ENCODE data around the gene PRMT3. TPM values are rescaled to one million over a fixed set of nuclear protein-coding genes. Genes with fewer than 3 reads are reported as not detected.

PRMT3 gene
- total RNA-seq, 1 experiment from 2014 or later = 24.0 TPM

DNA sequence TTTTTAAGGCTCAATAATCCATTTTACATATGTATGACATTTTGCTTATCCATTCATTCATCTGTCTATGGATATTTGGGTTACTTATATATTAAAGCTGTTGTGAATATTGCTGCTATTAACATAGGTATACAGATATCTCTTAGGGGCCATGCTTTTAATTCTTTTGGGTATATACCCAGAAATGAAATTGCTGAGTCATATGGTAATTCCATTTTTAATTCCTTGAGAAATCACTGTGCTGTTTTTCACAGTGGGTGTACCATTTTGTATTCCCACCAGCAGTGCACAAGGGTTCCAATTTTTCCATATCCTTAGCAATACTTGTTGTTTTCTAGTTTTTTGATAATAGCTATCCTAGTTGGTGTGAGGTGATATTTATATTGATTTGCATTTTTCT, 19.0 kb downstream of the PRMT3 start:
- no peak overlapping the region for H3K27ac Mint-ChIP-seq (ENCODE audit: unreplicated experiment)
- CTCF ChIA-PET = no interaction called here
- peaks cover 5% of the 10 kb centered on the region for H3K36me3 Mint-ChIP-seq (ENCODE audit: insufficient read depth, unreplicated experiment)
- H3K4me3 Mint-ChIP-seq (ENCODE audit: low read depth, unreplicated experiment) = no peak overlapping the region
- intact Hi-C loops (cut with micrococcal nuclease; ENCODE audit: unreplicated experiment) = no loop called here
- no peak for DNase-seq
- no peaks in the 10 kb centered on the region for H3K9me3 Mint-ChIP-seq (ENCODE audit: low read depth, unreplicated experiment)
- TF ChIP-seq, protein P1, sequence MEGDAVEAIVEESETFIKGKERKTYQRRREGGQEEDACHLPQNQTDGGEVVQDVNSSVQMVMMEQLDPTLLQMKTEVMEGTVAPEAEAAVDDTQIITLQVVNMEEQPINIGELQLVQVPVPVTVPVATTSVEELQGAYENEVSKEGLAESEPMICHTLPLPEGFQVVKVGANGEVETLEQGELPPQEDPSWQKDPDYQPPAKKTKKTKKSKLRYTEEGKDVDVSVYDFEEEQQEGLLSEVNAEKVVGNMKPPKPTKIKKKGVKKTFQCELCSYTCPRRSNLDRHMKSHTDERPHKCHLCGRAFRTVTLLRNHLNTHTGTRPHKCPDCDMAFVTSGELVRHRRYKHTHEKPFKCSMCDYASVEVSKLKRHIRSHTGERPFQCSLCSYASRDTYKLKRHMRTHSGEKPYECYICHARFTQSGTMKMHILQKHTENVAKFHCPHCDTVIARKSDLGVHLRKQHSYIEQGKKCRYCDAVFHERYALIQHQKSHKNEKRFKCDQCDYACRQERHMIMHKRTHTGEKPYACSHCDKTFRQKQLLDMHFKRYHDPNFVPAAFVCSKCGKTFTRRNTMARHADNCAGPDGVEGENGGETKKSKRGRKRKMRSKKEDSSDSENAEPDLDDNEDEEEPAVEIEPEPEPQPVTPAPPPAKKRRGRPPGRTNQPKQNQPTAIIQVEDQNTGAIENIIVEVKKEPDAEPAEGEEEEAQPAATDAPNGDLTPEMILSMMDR (IDR thresholded peaks at IDR 0.05; ENCODE audit: unreplicated experiment) = no peak
- H3K4me1 Mint-ChIP-seq (ENCODE audit: low read depth, unreplicated experiment) = no peaks in the 10 kb centered on the region
- H3K27me3 Mint-ChIP-seq (ENCODE audit: unreplicated experiment) = no peaks in the 10 kb centered on the region
- BruUV-seq (replicated peaks) = no TSS peak

GRCh38 chr11:20407344-20407743, 19.8 kb downstream of the PRMT3 start:
- CTCF ChIA-PET = no interaction called here
- DNase-seq = no peak
- intact Hi-C loops (cut with micrococcal nuclease; ENCODE audit: unreplicated experiment) = no loop called here
- H3K27ac Mint-ChIP-seq (ENCODE audit: unreplicated experiment) = no peak overlapping the region
- peaks cover under 1% of the 10 kb centered on the region for H3K36me3 Mint-ChIP-seq (ENCODE audit: insufficient read depth, unreplicated experiment)
- H3K9me3 Mint-ChIP-seq (ENCODE audit: low read depth, unreplicated experiment) = no peaks in the 10 kb centered on the region
- no peak overlapping the region for H3K4me3 Mint-ChIP-seq (ENCODE audit: low read depth, unreplicated experiment)
- TF ChIP-seq, protein P1 (IDR thresholded peaks at IDR 0.05; ENCODE audit: unreplicated experiment) = no peak
- no peaks in the 10 kb centered on the region for H3K4me1 Mint-ChIP-seq (ENCODE audit: low read depth, unreplicated experiment)
- H3K27me3 Mint-ChIP-seq (ENCODE audit: unreplicated experiment) = no peaks in the 10 kb centered on the region
- no TSS peak for BruUV-seq (replicated peaks)

- H3K9me3 Mint-ChIP-seq (ENCODE audit: low read depth, unreplicated experiment) = no peaks in the 10 kb centered on the region
- no TSS peak for BruUV-seq (replicated peaks)
- H3K27ac Mint-ChIP-seq (ENCODE audit: unreplicated experiment) = no peak overlapping the region
- H3K27me3 Mint-ChIP-seq (ENCODE audit: unreplicated experiment) = no peaks in the 10 kb centered on the region
- H3K36me3 Mint-ChIP-seq (ENCODE audit: insufficient read depth, unreplicated experiment) = peaks cover 10% of the 10 kb centered on the region
- TF ChIP-seq, protein P1 (IDR thresholded peaks at IDR 0.05; ENCODE audit: unreplicated experiment) = no peak
- H3K4me1 Mint-ChIP-seq (ENCODE audit: low read depth, unreplicated experiment) = no peaks in the 10 kb centered on the region
- intact Hi-C loops (cut with micrococcal nuclease; ENCODE audit: unreplicated experiment) = no loop called here
- H3K4me3 Mint-ChIP-seq (ENCODE audit: low read depth, unreplicated experiment) = no peak overlapping the region
- no peak for DNase-seq
- CTCF ChIA-PET = no interaction called here
Measured at GRCh38 chr11:20415432-20415831, 27.9 kb downstream of the PRMT3 start.

- intact Hi-C loops (cut with micrococcal nuclease; ENCODE audit: unreplicated experiment) = no loop called here
- no TSS peak for BruUV-seq (replicated peaks)
- CTCF ChIA-PET = no interaction called here
- no peaks in the 10 kb centered on the region for H3K9me3 Mint-ChIP-seq (ENCODE audit: low read depth, unreplicated experiment)
- no peaks in the 10 kb centered on the region for H3K27me3 Mint-ChIP-seq (ENCODE audit: unreplicated experiment)
- H3K4me3 Mint-ChIP-seq (ENCODE audit: low read depth, unreplicated experiment) = no peak overlapping the region
- H3K4me1 Mint-ChIP-seq (ENCODE audit: low read depth, unreplicated experiment) = no peaks in the 10 kb centered on the region
- no peak for DNase-seq
- peaks cover 18% of the 10 kb centered on the region for H3K36me3 Mint-ChIP-seq (ENCODE audit: insufficient read depth, unreplicated experiment)
- no peak overlapping the region for H3K27ac Mint-ChIP-seq (ENCODE audit: unreplicated experiment)
- TF ChIP-seq, protein P1 (IDR thresholded peaks at IDR 0.05; ENCODE audit: unreplicated experiment) = no peak
Measured at GRCh38 chr11:20417771-20418170, 30.3 kb downstream of the PRMT3 start.
